ENCODE results near the gene GRIN3A. TPM values are rescaled to one million over a fixed set of nuclear protein-coding genes. Genes with fewer than 3 reads are reported as not detected.

The GRIN3A gene
- polyA plus RNA-seq, 1 of the 3 experiments (the other 2 are of a cell fraction), result not detected

DNA sequence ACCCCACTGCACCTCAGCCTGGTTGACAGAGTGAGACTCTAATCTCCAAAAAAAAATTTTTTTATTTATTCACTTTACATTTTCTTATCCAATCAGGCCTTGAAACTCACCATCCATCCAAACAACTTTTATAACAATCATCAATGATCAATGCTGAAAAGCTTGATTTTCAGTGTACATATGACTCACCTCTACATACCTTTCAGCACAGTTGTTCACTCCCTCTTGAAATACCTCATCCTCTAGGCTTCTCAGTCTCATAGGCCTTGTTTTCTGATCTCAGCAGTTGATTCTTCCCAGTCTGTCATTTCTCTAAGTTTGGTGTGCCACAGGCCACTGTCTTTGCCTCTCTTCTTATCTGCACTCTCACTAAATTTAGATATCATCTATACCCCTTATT lies 36.2 kb downstream of the GRIN3A start:
- Histone ChIP-seq H3K4me3 (ENCODE audit: low read depth in 2 of 2, low read length in 1 of 2) (no peak overlapping the region), H3K4me1 (ENCODE audit: control insufficient read depth in 1 of 2, insufficient read depth in 2 of 2, low read depth in 1 of 2, low read length in 1 of 2) (no peaks in the 10 kb centered on the region; a peak in 2 of 4 replicates), H2AFZ (ENCODE audit: low read depth) (no peak overlapping the region), H3K9me3 (no peaks in the 10 kb centered on the region), H3K79me2 (ENCODE audit: insufficient read depth) (no peaks in the 10 kb centered on the region), H3K9ac (no peak overlapping the region), H3K9me2 (no peaks in the 10 kb centered on the region), H3F3A (replicated peaks; ENCODE audit: insufficient read depth) (no peaks in the 10 kb centered on the region), H3K36me3 (replicated peaks in 1 of 2; ENCODE audit: control insufficient read depth in 1 of 2, insufficient read depth in 2 of 2, low read length in 1 of 2) (no peaks in the 10 kb centered on the region), H3K27ac (ENCODE audit: low read depth in 2 of 2, low read length in 1 of 2) (no peak overlapping the region), H3K27me3 (ENCODE audit: insufficient read depth) (no peaks in the 10 kb centered on the region), H4K20me1 (ENCODE audit: insufficient read depth) (no peaks in the 10 kb centered on the region), H3K4me2 (no peak overlapping the region)
- TF ChIP-seq, protein P1, sequence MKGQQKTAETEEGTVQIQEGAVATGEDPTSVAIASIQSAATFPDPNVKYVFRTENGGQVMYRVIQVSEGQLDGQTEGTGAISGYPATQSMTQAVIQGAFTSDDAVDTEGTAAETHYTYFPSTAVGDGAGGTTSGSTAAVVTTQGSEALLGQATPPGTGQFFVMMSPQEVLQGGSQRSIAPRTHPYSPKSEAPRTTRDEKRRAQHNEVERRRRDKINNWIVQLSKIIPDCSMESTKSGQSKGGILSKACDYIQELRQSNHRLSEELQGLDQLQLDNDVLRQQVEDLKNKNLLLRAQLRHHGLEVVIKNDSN (IDR thresholded peaks at IDR 0.05; ENCODE audit: borderline replicate concordance, low read depth), result no peak
- TF ChIP-seq CHD2 (IDR thresholded peaks at IDR 0.05; ENCODE audit: low read length, partially characterized antibody), result no peak
- no peak for TF ChIP-seq TAF1 (IDR thresholded peaks at IDR 0.05; ENCODE audit: borderline replicate concordance, low read depth, low read length)
- TF ChIP-seq FOSL2 (IDR thresholded peaks at IDR 0.05; ENCODE audit: borderline replicate concordance, low read depth), result no peak
- no peak for TF ChIP-seq ELF1 (IDR thresholded peaks at IDR 0.05)
- TF ChIP-seq, protein P2, sequence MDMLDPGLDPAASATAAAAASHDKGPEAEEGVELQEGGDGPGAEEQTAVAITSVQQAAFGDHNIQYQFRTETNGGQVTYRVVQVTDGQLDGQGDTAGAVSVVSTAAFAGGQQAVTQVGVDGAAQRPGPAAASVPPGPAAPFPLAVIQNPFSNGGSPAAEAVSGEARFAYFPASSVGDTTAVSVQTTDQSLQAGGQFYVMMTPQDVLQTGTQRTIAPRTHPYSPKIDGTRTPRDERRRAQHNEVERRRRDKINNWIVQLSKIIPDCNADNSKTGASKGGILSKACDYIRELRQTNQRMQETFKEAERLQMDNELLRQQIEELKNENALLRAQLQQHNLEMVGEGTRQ (IDR thresholded peaks at IDR 0.05; ENCODE audit: borderline replicate concordance, low read depth, low read length), result no peak
- TF ChIP-seq FOXM1 (IDR thresholded peaks at IDR 0.05; ENCODE audit: low read depth), result no peak
- TF ChIP-seq RXRA (IDR thresholded peaks at IDR 0.05; ENCODE audit: borderline replicate concordance, low read depth), result no peak
- TF ChIP-seq NFIC (IDR thresholded peaks at IDR 0.05; ENCODE audit: borderline replicate concordance), result no peak
- no peak for DNase-seq
- CTCF ChIA-PET, result interaction anchor here (1.1 kb wide), 1 partner anchor 26 kb away, joined by 3 read pairs; no protein-coding TSS in a partner anchor
- POLR2A ChIA-PET, result no interaction called here

DNA sequence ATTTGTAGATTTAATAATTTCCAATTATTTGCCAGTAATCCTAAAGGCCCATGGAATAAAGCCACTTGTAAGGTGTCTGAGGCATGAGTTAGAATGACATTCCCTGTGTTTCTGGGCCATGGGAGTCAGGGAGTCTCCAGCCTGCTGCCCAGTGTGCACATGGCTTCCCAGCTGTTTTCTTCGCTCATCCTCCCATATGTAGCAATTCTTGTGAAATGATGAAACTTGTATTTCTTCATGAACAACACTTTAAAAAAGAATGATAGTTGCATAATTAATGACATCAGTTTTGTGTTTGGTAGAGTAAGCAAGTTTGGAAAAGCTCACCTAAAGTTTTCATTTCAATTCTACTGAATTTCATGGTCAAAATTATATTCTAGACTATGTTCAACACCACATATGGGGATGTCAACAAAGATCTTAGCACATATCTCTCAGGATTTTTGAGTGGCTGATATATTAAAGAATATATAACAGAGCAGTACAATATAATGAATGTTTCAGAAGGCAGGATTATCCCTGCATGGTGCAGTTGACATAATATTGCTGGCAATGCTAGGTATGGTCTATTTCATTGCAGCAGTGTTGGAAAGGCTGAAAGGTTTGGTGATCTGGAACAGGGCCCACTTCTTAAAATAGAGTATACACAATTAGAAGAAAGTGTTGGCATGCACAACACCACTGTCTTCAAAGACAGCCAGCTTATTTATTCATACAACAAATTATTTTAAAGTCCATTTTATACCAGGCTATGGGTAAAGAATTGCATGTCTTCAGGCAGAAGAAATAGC lies 44.7 kb downstream of the GRIN3A start:
- no peak overlapping the region for H3K9ac ChIP-seq
- POLR2A ChIA-PET, result no interaction called here
- DNase-seq, result no peak

More for the DNA sequence above, 44.7 kb downstream of the GRIN3A start:
- H3K27ac ChIP-seq (ENCODE audit: low read depth in 2 of 2, low read length in 1 of 2), result no peak overlapping the region
- H3K9me3 ChIP-seq, result no peaks in the 10 kb centered on the region
- no peaks in the 10 kb centered on the region for H3K36me3 ChIP-seq (replicated peaks in 1 of 2; ENCODE audit: control insufficient read depth in 1 of 2, insufficient read depth in 2 of 2, low read length in 1 of 2)
- no peak overlapping the region for H3K4me3 ChIP-seq (ENCODE audit: low read depth in 2 of 2, low read length in 1 of 2)
- no peaks in the 10 kb centered on the region for H3F3A ChIP-seq (replicated peaks; ENCODE audit: insufficient read depth)
- no peak overlapping the region for H3K4me2 ChIP-seq
- WGBS (ENCODE audit: low lambda C conversion rate), result 29% methylated on average over 1 of the region's 1 CpG
- H3K27me3 ChIP-seq (ENCODE audit: insufficient read depth), result no peaks in the 10 kb centered on the region
- CTCF ChIA-PET, result interaction anchor here (1.7 kb wide), 1 partner anchor 34 kb away, joined by 5 read pairs; no protein-coding TSS in a partner anchor
- H2AFZ ChIP-seq (ENCODE audit: low read depth), result no peak overlapping the region
- no peaks in the 10 kb centered on the region for H3K4me1 ChIP-seq (ENCODE audit: control insufficient read depth in 1 of 2, insufficient read depth in 2 of 2, low read depth in 1 of 2, low read length in 1 of 2)
- TF ChIP-seq SMC3 (IDR thresholded peaks at IDR 0.05; ENCODE audit: low read depth, low read length) (no peak), GABPA (IDR thresholded peaks at IDR 0.05; ENCODE audit: low read depth) (no peak)
- TF ChIP-seq, protein P3, sequence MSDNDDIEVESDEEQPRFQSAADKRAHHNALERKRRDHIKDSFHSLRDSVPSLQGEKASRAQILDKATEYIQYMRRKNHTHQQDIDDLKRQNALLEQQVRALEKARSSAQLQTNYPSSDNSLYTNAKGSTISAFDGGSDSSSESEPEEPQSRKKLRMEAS (IDR thresholded peaks at IDR 0.05; ENCODE audit: low read depth), result no peak
- H3K79me2 ChIP-seq (ENCODE audit: insufficient read depth), result no peaks in the 10 kb centered on the region
- no peaks in the 10 kb centered on the region for H3K9me2 ChIP-seq
- no peaks in the 10 kb centered on the region for H4K20me1 ChIP-seq (ENCODE audit: insufficient read depth)
